Hematopoietic multipotent progenitor cell (in vitro differentiated cells): ENCODE results near the gene RNLS. TPM values are rescaled to one million over a fixed set of nuclear protein-coding genes. Genes with fewer than 3 reads are reported as not detected.
A peak's percentile ranks its signal among the peaks of the same experiment; 100 is the strongest.

Experiments used
- DNase-seq, 3 donors: peaks; one replicate each; pipeline ENCODE4 v3.0.0-alpha.2; 2011 to 2015; ENCODE audit warnings: low read depth in 2 of 3, low spot score in 2 of 3
- total RNA-seq: library from RNA; depleted of rRNA; stranded (reverse); fragments of >200 nt; gene quantifications from one replicate; pipeline ENCODE4 v1.2.3, GENCODE V29; 2012

The RNLS gene
- total RNA-seq, 1 donor = 8.6 TPM

DNA sequence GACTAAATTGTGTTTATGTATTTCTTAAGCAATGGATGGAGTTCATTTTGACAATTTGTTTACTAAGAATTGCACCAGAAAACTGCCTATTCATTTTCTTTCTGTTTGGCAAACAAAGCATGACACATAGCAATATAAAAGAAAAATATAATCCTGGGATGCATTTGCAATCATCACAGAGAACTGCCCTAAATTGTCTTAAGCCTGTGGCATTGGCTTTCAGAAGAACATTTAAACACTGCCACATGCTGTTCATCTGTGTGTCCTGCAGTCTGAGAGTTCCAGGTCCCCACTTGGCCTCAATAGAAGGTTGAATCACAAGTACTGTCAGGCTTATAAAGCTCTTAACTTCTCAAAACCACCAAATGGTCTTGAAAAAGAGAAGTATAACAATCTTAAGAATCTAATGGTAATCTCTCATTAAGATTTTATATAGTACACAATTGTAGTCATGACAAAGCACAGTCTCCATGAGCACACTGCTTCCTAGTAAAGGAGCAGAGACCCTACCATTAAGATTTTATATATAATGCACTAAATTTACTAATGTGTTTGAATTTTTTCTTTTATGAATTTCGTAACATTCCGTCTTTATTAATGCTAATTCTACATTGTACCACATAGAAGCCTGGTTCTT lies 29.9 kb downstream of the RNLS start:
- DNase-seq = peak in 2 of 3 donors; percentile 78 to 89

DNA sequence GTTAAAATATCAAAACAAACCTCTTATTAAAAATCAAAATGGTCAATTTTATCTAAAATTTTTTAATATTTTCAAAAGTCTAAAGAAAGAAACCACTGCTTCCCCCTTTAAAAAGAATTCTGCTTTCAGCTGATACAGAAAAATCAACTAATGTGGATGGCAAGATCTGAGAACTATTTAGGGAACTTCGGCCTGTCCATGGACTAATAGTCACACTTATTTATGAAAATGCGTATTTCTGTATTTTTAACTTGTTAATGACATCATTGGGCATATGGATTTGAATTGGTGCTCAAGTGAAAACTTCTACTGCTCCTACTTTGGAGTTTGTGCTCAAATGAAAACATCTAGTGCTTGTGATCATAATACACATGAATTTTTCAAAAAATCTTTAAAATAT lies 31.9 kb downstream of the RNLS start:
- DNase-seq = no peak

DNA sequence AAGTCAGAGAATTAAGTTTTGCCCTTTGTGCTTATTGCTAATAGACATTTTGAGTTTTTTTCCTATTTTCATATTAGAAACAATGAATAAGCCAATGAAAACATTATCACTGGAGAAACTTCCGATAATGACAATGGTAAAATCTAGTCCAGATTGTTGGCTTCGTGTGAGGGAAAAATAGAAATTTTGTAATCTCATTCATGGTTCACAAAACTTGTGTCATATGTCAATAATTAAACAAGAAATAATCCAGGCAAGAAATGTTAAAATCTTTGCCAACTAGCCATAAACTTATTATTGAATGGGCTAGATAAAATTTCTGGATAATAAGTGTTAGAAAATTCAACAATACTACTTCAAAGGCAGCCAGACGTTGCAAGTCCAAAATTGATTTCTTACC lies 36.6 kb downstream of the RNLS start:
- no peak for DNase-seq

DNA sequence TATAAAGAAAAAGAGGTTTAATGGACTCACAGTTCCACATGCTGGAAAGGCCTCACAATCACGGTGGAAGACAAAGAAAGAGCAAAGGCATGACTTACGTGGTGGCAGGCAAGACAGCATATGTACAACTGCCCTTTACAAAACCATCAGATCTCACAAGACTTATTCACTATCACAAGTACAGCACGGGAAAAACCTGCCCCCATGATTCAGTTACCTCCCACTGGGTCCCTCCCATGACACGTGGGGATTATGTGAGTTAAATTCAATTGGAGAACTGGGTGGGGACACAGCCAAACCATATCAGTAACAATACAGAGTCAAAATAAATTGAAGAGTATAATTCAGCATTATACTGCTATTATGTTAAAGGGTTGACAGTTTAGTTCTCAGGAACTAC lies 37.8 kb downstream of the RNLS start:
- no peak for DNase-seq

DNA sequence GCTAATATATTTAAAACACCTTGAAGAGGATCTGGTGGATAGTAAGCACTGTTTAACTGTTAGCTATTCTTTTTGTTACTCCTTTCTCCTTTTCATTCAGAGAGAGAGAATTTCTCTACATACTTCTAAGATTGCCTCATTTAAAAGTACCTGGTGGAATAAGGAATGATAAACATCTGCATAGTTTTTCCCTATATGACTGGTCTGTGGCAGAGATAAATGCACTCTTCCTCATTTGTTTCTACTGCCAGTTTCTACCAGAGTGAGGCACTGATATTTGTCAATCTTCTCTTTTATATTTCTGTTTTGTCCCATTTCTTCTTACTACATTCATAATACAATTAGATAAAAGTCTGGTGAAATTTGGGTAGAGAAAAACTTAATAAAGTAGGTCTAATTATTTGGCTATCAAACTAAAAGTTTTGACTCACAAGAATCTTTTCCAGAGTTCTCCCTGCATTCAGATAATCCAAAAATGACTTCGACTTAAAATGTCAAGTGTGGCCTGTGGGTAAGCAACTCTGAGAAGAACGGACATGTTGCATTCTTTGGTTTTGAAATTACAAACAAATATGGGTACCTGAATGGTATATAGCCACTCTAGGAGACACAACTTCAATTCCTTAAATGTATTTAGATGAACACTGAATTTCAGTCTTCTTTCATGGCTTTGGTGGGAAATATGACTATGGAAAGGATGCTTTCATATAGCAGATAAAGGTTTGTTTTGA lies 38.8 kb downstream of the RNLS start:
- no peak for DNase-seq

DNA sequence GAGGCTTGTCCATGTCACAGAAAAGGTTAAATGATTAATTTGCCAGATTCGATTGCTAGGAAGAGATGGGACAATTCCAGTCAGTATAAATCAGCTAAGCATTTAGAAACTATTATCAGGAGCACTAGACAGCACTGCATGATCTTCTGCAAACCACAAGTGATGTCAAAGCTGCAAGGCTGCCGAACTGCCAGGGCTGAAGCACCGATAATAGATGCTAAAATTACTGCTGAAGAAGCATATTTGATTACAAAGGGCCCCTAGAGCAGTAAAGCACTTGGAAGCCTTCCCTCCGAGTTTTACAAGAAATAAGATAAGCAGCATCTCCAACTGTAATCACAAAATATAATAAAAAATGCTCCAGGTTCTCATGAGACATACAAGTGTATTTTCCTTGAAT lies 40.6 kb downstream of the RNLS start:
- no peak for DNase-seq

DNA sequence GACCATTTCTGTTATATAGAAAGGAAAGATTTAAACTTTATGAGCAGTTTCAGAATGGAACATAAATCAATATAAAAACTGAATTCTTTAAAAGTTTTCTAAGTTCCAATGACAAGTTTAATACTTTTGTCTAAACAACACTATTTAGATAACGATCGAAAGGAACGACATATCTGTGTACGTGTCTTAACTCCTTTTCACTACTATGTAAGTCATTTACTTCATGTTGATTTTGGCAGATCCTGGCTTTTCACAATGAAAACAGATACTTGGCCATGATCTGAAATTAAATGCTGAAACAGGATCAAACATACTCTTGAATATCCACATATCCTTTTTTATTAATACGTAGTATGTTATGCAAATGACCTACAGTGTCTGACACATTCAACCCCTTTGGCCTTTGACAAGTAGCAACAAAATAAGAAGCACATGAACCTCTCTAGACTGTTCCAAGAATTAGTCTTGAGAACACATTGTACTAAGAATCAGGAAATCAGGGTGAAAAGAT lies 41.9 kb downstream of the RNLS start:
- DNase-seq = no peak

DNA sequence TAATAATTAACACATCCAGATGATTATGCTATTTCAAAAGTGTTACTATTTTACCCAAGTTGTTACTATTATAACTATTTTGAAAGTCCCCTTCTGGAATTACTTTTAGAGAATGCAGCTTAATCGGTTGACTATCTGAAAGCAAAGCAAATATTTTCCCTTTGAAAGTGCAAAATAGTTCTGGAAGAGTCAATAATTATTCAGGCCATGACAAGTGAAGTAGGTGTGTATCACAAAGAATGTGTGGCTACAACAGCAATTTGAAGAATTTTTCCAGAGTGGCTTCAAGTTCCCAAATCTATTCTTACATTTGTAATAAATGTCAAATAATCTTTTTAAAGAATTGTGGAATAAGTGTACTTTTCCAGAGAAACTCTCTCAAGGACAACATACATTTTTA lies 42.8 kb downstream of the RNLS start:
- DNase-seq = no peak

DNA sequence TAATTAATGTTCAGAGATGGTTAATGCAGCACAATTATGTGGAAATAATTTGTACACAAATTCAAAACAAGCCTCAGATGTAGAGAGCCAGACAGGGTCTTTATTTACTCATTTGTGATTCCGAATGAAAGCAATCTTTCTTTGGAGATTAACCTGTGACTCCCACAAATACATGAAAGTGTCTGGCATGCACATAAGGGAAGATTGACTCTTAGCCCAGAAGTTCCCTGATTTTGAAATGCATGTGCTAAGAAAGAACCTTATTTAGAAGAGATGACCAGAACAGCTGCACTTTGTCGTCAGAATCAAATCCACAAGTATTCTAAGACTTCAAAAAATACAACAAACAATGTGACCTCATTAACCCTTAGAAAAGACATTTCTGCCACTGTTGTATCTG lies 45.1 kb downstream of the RNLS start:
- no peak for DNase-seq

DNA sequence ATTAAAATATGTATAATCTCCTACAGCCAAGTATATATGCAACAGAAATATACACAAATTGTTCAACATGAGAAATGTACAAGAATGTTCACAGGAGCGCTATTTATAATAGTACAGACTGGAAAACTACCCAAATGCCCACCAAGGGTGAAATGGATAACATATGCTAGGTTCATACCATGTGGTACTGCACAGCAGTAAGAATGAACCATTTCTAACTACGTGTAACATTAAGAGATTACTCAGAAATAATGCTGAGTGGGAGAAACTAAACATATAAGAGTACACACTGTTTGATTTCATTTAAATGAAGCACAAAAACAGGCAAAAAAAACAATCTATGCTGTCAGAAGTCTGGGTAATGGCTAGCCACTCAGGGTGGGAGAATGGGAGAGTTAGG lies 45.8 kb downstream of the RNLS start:
- no peak for DNase-seq

DNA sequence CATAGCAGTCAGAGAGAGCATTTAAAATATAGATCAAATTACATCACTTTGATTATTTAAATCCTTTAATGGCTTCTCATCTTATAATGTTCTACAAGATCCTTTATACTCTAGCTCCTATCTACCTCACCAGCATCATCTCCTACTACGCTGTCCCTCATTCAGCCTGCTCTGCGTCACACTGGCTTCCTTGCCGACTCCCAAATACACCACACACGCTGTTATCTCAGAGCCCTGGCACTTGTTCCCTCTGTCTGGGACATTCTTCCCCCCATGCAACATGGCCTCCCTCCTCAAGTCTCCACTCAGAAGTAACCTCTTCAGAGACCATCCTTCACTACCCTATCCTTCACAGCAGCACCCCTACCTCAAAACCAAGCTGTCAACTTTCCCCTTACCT lies 46.7 kb downstream of the RNLS start:
- no peak for DNase-seq

DNA sequence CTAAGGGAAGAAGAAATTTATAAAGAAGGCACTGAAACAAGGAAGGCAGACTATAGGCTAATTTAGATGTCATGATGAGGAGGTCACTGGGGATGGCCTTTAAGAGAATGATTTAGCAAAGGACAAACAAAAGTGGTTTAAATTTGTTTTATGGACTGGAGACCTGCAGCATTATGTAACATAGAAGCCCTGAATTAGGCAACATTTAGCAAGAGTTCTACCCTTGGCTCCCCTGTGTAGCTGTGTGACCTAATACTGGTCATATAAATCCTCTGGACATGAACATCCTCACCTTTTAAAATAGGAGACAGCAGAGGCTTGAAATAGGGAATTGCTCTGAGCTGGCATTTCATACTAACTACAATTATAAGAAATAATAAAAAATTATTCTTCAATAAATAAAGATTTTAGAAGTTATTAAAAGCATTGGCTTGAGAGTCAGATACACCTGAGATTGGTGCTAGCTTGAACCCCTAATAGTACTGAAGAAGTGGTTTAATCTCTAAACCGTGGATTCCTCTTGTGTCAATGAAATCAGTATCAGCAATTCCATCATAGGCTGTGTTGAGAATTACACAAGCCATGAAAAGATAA lies 48.9 kb downstream of the RNLS start:
- no peak for DNase-seq

DNA sequence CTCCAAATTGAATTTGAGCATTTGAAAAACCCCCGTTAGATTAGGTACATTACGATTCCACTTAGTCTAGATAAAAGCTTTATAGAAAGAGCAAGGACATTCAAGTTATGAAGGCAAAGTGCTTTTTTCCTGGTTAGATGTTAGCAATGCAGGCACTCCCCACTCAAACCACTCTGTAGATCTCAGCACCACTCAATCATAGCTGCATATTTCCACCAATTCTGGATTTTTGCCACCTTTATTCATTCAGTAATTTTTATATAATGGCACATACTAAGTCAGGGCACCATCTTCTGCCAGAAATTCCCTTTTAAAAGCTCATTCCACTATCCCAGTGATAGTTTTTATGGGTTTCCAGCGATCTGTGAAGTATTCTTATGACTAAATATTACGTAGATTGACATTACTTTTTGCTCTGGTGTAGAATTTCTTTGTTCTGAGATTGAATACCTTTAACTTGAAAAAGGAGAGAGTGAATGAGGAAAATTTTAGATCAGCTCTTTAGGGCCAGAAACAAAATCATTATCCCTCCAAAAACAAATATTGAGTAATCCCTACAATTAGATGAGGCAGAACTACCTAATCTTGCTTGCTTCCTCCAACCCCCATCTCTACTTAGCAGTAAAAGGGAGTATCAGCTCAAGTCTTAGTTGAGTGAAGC lies 51.6 kb downstream of the RNLS start:
- DNase-seq = no peak

DNA sequence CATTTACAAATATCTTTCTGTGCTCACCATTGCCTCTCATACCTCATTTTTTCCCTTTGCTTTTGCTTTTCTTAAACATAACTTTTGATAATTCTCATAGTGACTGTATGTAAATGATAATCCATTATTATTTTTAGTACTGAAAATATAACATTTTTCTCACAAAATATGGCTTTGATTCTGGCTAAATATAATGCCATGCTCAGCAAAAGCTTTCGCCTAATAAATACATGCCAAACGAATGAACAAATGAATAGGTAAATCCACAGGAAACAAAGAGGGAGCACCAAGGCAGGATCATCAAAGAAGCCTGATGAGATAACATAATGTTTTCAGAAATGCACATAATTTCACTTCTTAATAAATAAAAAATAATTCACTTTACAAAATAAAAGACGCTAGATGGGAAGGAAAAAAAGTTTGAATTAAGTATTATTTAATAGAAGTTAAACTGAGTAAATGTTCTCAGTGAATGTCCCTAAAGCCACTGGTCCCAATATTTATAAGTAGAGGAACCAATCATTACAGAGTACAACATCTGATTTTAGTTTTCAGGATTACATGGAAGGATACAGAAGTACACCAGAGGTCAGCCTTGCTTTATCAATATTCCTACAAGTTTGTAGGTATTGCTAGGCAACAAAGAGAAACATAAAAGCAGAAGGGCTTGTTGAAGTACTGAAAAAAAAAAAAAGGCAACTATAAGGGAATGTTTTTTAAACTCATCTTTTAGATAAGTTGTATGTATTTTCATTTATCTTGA lies 52.3 kb downstream of the RNLS start:
- no peak for DNase-seq

DNA sequence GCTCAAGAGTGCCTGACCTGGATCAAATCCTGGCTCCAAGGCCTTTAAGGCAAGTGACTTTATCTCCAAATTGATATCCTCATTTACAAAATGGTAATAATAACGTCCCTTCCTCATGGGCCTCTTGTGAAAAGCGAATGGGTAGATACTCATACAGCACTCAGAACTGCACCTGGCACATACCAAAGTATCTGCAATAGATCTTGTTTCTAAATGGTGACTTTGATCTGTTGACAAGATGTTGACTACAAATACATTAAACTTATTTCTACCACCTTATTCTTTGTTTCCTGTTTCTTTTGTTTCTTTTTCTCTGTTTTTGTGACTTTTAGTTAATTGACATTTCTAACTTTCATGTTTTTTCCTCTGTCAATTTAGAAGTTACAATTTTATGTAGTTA lies 53.0 kb downstream of the RNLS start:
- DNase-seq = no peak

DNA sequence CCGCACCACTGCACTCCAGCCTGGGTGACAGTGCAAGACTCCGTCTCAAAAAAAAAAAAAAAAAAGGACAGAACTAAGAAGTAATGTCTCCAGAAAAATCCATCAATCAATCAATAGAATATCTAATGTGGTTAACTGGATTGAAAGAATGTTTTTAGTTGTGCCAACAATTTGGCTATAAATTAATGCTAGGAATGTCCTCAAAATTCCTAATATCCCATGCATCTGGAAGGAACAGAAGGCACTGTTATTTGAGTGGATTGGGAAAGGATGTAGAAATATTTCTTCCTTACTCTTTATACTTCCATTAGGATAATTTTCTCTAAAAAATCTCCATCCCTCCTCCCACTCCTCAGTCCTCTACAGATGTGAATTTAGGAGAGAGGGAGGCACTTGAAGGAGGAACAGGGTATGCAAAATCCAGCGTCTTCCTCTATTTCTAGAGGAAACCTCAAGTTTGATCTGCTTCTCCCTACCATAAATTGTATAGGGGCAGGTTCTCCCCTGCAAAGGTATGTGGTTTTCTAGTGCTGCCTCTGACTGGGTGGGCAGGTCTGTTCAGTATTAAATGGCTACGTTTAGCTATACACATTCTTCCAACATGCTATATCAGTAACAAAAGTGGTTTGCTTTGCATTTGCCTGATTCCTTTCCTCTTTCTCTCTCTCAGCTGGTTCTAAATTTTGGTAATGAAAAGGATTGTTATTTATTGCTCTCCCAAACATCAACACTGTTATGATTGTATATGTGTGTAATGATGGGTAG lies 54.1 kb downstream of the RNLS start:
- no peak for DNase-seq

DNA sequence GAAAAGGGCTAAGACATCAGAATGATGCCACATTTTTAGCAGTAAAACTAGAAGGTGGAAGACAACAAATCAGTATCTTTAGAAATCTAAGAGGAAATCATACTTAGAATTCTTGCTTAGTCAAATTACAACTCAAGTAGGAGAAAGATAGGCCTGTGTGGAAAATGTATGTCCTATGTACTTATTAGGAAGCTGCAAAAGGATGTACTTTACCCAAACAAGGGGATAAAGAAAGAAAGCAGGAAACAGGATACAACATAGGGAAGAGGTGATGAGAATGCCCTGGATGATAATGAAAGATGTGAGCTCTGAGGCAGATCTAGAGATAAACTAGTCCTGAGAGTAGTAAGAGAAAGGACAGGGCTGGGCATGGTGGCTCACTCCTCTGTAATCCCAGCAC lies 54.9 kb downstream of the RNLS start:
- DNase-seq = no peak

DNA sequence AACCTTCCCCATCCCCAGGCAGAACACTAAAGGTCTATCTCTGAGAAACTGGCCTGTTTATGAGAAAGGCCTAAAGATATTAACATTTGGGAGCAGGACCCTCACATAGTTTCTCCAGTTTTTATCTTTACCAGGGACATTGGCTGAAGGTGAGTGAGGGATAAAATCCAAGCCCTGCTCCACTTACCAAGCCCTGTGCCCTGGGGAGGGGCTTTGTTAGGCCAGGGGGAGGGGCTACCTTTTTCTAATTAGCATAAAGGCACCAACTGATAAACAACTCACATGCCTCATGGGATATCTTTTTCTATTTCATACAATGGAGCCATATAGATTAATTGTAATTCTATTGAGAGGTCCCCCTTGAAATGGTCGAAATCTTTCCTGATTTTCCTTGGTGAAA lies 55.9 kb downstream of the RNLS start:
- no peak for DNase-seq

DNA sequence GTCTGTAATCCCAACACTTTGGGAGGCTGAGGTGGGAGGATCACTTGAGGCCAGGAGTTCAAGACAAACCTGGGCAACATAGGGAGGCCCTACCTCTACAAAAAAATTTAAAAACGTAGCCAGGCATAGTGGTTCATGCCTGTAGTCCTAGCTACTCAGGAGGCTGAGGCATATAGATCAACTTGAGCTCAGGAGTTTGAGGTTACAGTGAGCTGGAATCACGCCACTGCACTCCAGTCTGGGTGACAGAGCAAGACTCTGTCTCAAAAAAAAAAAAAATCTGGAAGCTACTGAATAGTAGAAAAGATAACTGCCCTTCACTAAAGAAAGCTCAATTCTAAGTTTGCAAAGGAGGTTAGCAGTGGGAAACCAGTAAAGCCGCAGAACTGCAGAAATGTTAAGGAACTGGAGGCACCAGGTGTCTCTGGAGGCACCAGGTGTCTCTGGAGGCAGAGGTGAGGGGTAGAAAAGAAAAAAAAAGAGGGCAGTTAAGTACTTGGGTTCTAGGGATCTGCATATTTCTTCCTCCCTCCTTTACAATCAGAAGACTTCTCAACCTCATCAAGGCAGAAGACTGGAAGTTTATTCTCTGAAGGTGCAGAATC lies 56.5 kb downstream of the RNLS start:
- no peak for DNase-seq
